ENCODE data around the gene AK8.

The AK8 gene

GRCh38 chr9:132827366-132827765 lies 50.7 kb downstream of the AK8 start:
- in situ Hi-C loops (cut with MboI; ENCODE audit: low sequenced_read_pairs), result no loop called here

GRCh38 chr9:132826621-132827365 lies 51.3 kb downstream of the AK8 start:
- in situ Hi-C loops (cut with MboI; ENCODE audit: low sequenced_read_pairs), result no loop called here

GRCh38 chr9:132826131-132826530 lies 52.0 kb downstream of the AK8 start:
- in situ Hi-C loops (cut with MboI; ENCODE audit: low sequenced_read_pairs), result no loop called here

GRCh38 chr9:132825430-132825829 lies 52.7 kb downstream of the AK8 start:
- in situ Hi-C loops (cut with MboI; ENCODE audit: low sequenced_read_pairs), result no loop called here

GRCh38 chr9:132824951-132825350 lies 53.1 kb downstream of the AK8 start:
- in situ Hi-C loops (cut with MboI; ENCODE audit: low sequenced_read_pairs), result no loop called here

GRCh38 chr9:132824151-132824550 lies 53.9 kb downstream of the AK8 start:
- in situ Hi-C loops (cut with MboI; ENCODE audit: low sequenced_read_pairs), result no loop called here

GRCh38 chr9:132823370-132824145 lies 54.5 kb downstream of the AK8 start:
- in situ Hi-C loops (cut with MboI; ENCODE audit: low sequenced_read_pairs), result no loop called here

- in situ Hi-C loops (cut with MboI; ENCODE audit: low sequenced_read_pairs), result no loop called here
Observed at GRCh38 chr9:132820169-132820944, 57.7 kb downstream of the AK8 start.

GRCh38 chr9:132818588-132818987 lies 59.5 kb downstream of the AK8 start:
- in situ Hi-C loops (cut with MboI; ENCODE audit: low sequenced_read_pairs), result no loop called here

- in situ Hi-C loops (cut with MboI; ENCODE audit: low sequenced_read_pairs), result no loop called here
Observed at GRCh38 chr9:132814937-132815336, 63.1 kb downstream of the AK8 start.

- in situ Hi-C loops (cut with MboI; ENCODE audit: low sequenced_read_pairs), result no loop called here
Observed at GRCh38 chr9:132813115-132813771, 64.8 kb downstream of the AK8 start.

GRCh38 chr9:132811985-132812384 lies 66.1 kb downstream of the AK8 start:
- in situ Hi-C loops (cut with MboI; ENCODE audit: low sequenced_read_pairs), result no loop called here

GRCh38 chr9:132810314-132810713 lies 67.8 kb downstream of the AK8 start:
- in situ Hi-C loops (cut with MboI; ENCODE audit: low sequenced_read_pairs), result no loop called here

- in situ Hi-C loops (cut with MboI; ENCODE audit: low sequenced_read_pairs), result no loop called here
Observed at GRCh38 chr9:132809677-132810271, 68.3 kb downstream of the AK8 start.

GRCh38 chr9:132808645-132809044 lies 69.4 kb downstream of the AK8 start:
- in situ Hi-C loops (cut with MboI; ENCODE audit: low sequenced_read_pairs), result no loop called here

- in situ Hi-C loops (cut with MboI; ENCODE audit: low sequenced_read_pairs), result no loop called here
Observed at GRCh38 chr9:132806723-132807421, 71.2 kb downstream of the AK8 start.

- in situ Hi-C loops (cut with MboI; ENCODE audit: low sequenced_read_pairs), result no loop called here
Observed at GRCh38 chr9:132806306-132806705, 71.8 kb downstream of the AK8 start.

GRCh38 chr9:132804576-132805295 lies 73.3 kb downstream of the AK8 start:
- in situ Hi-C loops (cut with MboI; ENCODE audit: low sequenced_read_pairs), result no loop called here

GRCh38 chr9:132802121-132802795 lies 75.8 kb downstream of the AK8 start:
- in situ Hi-C loops (cut with MboI; ENCODE audit: low sequenced_read_pairs), result no loop called here

Data from hTERT RPE-1 (cell line).